Muscle layer of colon (tissue), 2 donors: ENCODE data around the gene KCNC3.

Experiments
- H3K27ac ChIP-seq: one replicate; pipeline ENCODE4 v1.7.0; 2013; ENCODE audit warnings: low read depth, mild to moderate bottlenecking, low read length, moderate library complexity
- H3K27me3 ChIP-seq, 2 donors: one replicate each; pipeline ENCODE4 v1.7.0; 2013; ENCODE audit warnings: low read length in 2 of 2, mild to moderate bottlenecking in 2 of 2; ENCODE audit not compliant: insufficient read depth in 2 of 2, control insufficient read depth in 1 of 2
- H3K36me3 ChIP-seq: one replicate; pipeline ENCODE4 v1.7.0; 2013; ENCODE audit warnings: mild to moderate bottlenecking, low read length; ENCODE audit not compliant: insufficient read depth
- H3K4me1 ChIP-seq: one replicate; pipeline ENCODE4 v1.7.0; 2013; ENCODE audit warnings: mild to moderate bottlenecking, low read length; ENCODE audit not compliant: insufficient read depth
- H3K4me3 ChIP-seq, 2 donors: one replicate each; pipeline ENCODE4 v1.7.0; 2013; ENCODE audit warnings: low read length in 2 of 2, low read depth in 1 of 2, mild to moderate bottlenecking in 1 of 2, moderate library complexity in 1 of 2
- H3K9ac ChIP-seq: one replicate; pipeline ENCODE4 v1.7.0; 2013; ENCODE audit warnings: low read length
- H3K9me3 ChIP-seq: one replicate; pipeline ENCODE4 v1.7.0; 2013; ENCODE audit warnings: mild to moderate bottlenecking, low read length
- donor health status: abdominal sarcoma.
- donor health status: Adenocarcinoma of cecum.

KCNC3 gene

GRCh38 chr19:50313812-50314536, 15.2 kb downstream of the KCNC3 start:
- Histone ChIP-seq H3K9ac (no peak overlapping the region), H3K9me3 (no peaks in the 10 kb centered on the region), H3K4me3 (no peak overlapping the region), H3K27me3 (peaks cover 12 to 55% of the 10 kb centered on the region in 2 donors), H3K4me1 (no peaks in the 10 kb centered on the region), H3K36me3 (no peaks in the 10 kb centered on the region), H3K27ac (no peak overlapping the region)

GRCh38 chr19:50312967-50313811, 16.0 kb downstream of the KCNC3 start:
- H3K36me3 ChIP-seq, result no peaks in the 10 kb centered on the region
- H3K27me3 ChIP-seq, result peaks cover 12 to 55% of the 10 kb centered on the region in 2 donors
- no peak overlapping the region for H3K27ac ChIP-seq
- no peaks in the 10 kb centered on the region for H3K9me3 ChIP-seq
- no peaks in the 10 kb centered on the region for H3K4me1 ChIP-seq
- H3K4me3 ChIP-seq, result no peak overlapping the region
- no peak overlapping the region for H3K9ac ChIP-seq

DNA sequence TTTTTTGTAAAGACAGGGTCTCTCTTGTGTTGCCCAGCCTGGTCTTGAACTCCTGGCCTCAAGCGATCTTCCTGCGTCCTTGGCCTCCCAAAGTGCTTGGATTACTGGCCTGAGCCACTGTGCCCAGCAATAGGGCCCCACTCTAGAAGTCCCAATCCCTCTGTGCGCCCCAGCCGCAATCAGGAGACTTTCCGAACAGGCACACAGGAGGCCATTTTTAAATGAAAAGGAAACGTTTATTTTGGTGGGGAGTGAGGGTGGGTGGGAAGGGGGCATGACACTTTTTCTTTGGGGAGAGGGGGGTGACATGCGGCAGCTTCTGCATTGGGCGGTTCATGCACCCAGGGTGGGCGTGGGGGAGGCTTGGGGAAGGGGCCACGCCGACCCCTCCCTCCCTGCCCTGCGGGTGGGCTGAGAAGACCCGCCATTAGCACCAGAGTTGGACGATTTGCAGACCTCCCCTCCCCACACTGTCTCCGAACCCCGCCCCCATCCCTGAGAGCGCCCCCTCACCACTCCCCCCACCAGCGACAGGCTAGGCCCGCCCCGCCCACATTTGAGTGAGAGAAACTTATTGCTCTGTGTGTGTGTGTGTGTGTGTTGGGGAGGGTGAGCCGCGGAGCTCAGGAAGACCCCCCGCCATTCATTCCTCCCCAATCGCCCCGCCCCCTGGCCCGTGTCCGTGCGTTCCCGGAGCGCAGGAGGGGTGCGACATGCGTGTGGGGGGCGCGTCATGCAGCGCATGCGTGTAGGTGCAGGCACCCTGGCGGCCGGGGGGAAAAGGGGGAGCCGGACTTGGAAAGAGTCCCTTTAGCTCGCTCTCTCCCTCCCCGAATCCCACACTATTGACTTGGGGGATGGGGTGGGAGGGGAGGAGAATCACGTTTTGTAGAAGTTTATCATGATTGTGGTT, 17.2 kb downstream of the KCNC3 start:
- Histone ChIP-seq H3K27me3 (peaks cover 12 to 55% of the 10 kb centered on the region in 2 donors), H3K9me3 (peaks cover 10% of the 10 kb centered on the region), H3K4me3 (no peak overlapping the region), H3K9ac (no peak overlapping the region), H3K36me3 (no peaks in the 10 kb centered on the region), H3K4me1 (no peaks in the 10 kb centered on the region), H3K27ac (no peak overlapping the region)

DNA sequence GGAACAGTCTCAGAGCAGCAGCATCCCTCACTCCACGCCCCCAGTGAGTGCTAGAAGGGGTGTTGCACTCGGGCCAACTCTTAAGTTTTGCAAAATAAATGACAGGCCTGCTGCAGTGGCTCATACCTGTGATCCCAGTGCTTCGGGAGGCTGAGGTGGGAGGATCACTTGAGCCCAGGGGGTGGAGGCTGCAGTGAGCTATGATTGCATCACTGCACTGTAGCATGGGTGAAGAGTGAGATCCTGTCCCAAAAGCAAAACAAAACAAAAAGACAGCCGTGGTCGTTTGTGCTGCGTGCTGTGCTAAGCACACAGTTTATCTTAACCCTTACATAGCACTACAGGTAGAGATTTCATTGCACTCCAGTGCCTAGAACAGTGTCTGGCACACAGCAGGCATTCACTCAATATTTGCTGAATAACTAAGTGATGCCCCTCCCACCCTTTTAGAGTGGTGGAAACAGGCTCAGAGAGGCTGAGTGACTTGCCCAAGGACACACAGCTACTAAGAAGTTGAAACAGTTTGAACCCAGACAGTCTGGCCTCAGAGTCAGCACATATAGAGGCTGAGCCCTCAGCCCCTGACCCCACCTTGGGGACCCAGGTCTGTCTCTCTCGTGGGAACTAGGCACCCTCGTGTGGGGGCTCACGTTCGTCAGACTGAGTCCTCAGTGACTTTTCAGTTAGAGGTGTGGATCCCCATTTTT, 18.3 kb downstream of the KCNC3 start:
- Histone ChIP-seq H3K9me3 (peaks cover 10% of the 10 kb centered on the region), H3K27me3 (peaks cover 12 to 48% of the 10 kb centered on the region in 2 donors), H3K36me3 (no peaks in the 10 kb centered on the region), H3K9ac (no peak overlapping the region), H3K4me1 (no peaks in the 10 kb centered on the region), H3K27ac (no peak overlapping the region), H3K4me3 (no peak overlapping the region)

DNA sequence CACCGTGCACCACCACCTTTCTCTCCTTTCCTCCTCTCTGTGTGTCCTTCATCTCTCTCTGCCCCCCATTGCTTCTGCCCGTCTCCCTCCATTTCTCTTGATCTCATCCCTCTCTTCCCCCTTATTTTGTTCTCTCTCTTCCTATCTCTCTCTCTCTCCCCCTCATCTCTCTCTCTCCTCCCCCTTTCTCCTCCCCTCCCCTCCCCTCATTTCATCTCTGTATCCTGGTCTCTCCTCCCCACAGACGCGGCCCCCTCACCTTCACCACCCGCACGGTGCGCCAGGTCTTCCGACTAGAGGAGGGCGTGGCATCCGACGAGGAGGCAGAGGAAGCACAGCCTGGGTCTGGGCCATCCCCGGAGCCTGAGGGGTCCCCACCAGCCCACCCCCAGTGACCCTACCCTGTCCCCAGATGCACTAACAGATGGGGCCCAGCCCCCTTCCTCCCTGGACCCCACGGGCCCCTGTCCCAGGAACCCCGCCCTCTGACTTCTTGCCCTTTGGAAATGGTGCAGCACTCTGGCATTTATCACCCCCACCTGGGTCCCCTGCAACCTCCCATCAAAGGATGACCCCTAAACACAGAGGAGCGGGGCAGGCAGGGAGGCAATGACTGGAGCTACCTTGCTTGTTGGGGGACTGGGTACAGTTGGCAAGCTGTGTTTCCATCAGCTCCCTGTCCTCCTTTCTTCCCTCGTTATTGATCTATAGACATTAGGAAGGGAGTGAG, 19.6 kb downstream of the KCNC3 start:
- Histone ChIP-seq H3K27ac (no peak overlapping the region), H3K4me1 (no peaks in the 10 kb centered on the region), H3K4me3 (no peak overlapping the region), H3K27me3 (peaks cover 12 to 37% of the 10 kb centered on the region in 2 donors), H3K9ac (no peak overlapping the region), H3K9me3 (peaks cover 10% of the 10 kb centered on the region), H3K36me3 (no peaks in the 10 kb centered on the region)

- Histone ChIP-seq H3K27ac (no peak overlapping the region), H3K9me3 (peaks cover 10% of the 10 kb centered on the region), H3K4me3 (no peak overlapping the region), H3K27me3 (peaks cover 12 to 31% of the 10 kb centered on the region in 2 donors), H3K36me3 (no peaks in the 10 kb centered on the region), H3K4me1 (no peaks in the 10 kb centered on the region), H3K9ac (no peak overlapping the region)
Measured at GRCh38 chr19:50308991-50309390, 20.2 kb downstream of the KCNC3 start.

- Histone ChIP-seq H3K9me3 (peaks cover 10% of the 10 kb centered on the region), H3K9ac (no peak overlapping the region), H3K4me1 (no peaks in the 10 kb centered on the region), H3K27me3 (no peaks in the 10 kb centered on the region), H3K4me3 (no peak overlapping the region), H3K36me3 (no peaks in the 10 kb centered on the region), H3K27ac (no peak overlapping the region)
Measured at GRCh38 chr19:50303558-50303957, 25.6 kb downstream of the KCNC3 start.

GRCh38 chr19:50301607-50301971, 27.6 kb downstream of the KCNC3 start:
- Histone ChIP-seq H3K9me3 (no peaks in the 10 kb centered on the region), H3K27me3 (no peaks in the 10 kb centered on the region), H3K9ac (no peak overlapping the region), H3K4me3 (no peak overlapping the region), H3K36me3 (no peaks in the 10 kb centered on the region), H3K4me1 (no peaks in the 10 kb centered on the region), H3K27ac (no peak overlapping the region)

- Histone ChIP-seq H3K36me3 (no peaks in the 10 kb centered on the region), H3K27me3 (no peaks in the 10 kb centered on the region), H3K9me3 (no peaks in the 10 kb centered on the region), H3K27ac (no peak overlapping the region), H3K9ac (no peak overlapping the region), H3K4me3 (no peak overlapping the region), H3K4me1 (no peaks in the 10 kb centered on the region)
Measured at GRCh38 chr19:50300814-50301606, 28.2 kb downstream of the KCNC3 start.

- H3K27ac ChIP-seq, result no peak overlapping the region
Measured at GRCh38 chr19:50300051-50300450, 29.1 kb downstream of the KCNC3 start.

More at GRCh38 chr19:50300051-50300450, 29.1 kb downstream of the KCNC3 start:
- no peaks in the 10 kb centered on the region for H3K27me3 ChIP-seq
- H3K4me1 ChIP-seq, result no peaks in the 10 kb centered on the region
- H3K9ac ChIP-seq, result no peak overlapping the region
- no peak overlapping the region for H3K4me3 ChIP-seq
- no peaks in the 10 kb centered on the region for H3K36me3 ChIP-seq
- no peaks in the 10 kb centered on the region for H3K9me3 ChIP-seq
